DOHH2 (cell line): ENCODE data around the gene NPL.

Experiments
- H3F3A ChIP-seq: fragments of 200-600 bp; sonication (generic), shearing (Covaris generic); 2 replicates; pipeline ENCODE4 v1.6.0; 2016; ENCODE audit warnings: antibody characterized with exemption, mild to moderate bottlenecking; ENCODE audit not compliant: control insufficient read depth, insufficient read depth
- H3K27ac ChIP-seq: fragments of 200-600 bp; sonication (generic); 2 replicates; pipeline ENCODE4 v1.5.1; 2014; ENCODE audit warnings: low read depth, mild to moderate bottlenecking, low read length, moderate library complexity
- H3K27me3 ChIP-seq: fragments of 200-600 bp; sonication (generic); 2 replicates; pipeline ENCODE4 v1.6.1; 2014; ENCODE audit warnings: mild to moderate bottlenecking, low read length, mixed read lengths; ENCODE audit not compliant: control insufficient read depth
- H3K36me3 ChIP-seq: fragments of 200-600 bp; sonication (generic); 2 replicates; pipeline ENCODE4 v1.6.1; 2014; ENCODE audit warnings: mild to moderate bottlenecking, low read length, moderate library complexity, mixed read lengths; ENCODE audit not compliant: control insufficient read depth
- H3K4me1 ChIP-seq: fragments of 200-600 bp; sonication (generic); 2 replicates; pipeline ENCODE4 v1.6.1; 2014; ENCODE audit warnings: mild to moderate bottlenecking, low read length, mixed read lengths; ENCODE audit not compliant: control insufficient read depth
- H3K4me2 ChIP-seq: fragments of 200-600 bp; sonication (generic); 2 replicates; pipeline ENCODE4 v1.6.0; 2014; ENCODE audit warnings: mild to moderate bottlenecking, low read length, moderate library complexity
- H3K4me3 ChIP-seq: fragments of 200-600 bp; sonication (generic); 2 replicates; pipeline ENCODE4 v1.5.1; 2014; ENCODE audit warnings: mild to moderate bottlenecking, low read length, mixed read lengths
- H3K79me2 ChIP-seq: fragments of 200-600 bp; sonication (generic); 2 replicates; pipeline ENCODE4 v1.6.1; 2014; ENCODE audit warnings: mild to moderate bottlenecking, low read length, mixed read lengths; ENCODE audit not compliant: control insufficient read depth
- H3K9me2 ChIP-seq: fragments of 200-600 bp; sonication (generic); replicated peaks from 2 replicates; pipeline ENCODE4 v1.6.1; 2014; ENCODE audit warnings: mild to moderate bottlenecking, low read length, mixed read lengths; ENCODE audit not compliant: control insufficient read depth
- H3K9me3 ChIP-seq: fragments of 200-600 bp; sonication (generic); 2 replicates; pipeline ENCODE4 v1.6.1; 2014; ENCODE audit warnings: antibody characterized with exemption, low read length, mixed read lengths; ENCODE audit not compliant: control insufficient read depth, insufficient read depth
- H4K20me1 ChIP-seq: fragments of 200-600 bp; sonication (generic); 2 replicates; pipeline ENCODE4 v1.6.0; 2014; ENCODE audit warnings: low read depth, mild to moderate bottlenecking, antibody characterized with exemption, low read length, moderate library complexity; ENCODE audit not compliant: control insufficient read depth, insufficient read depth
- EZH2phosphoT487 ChIP-seq: fragments of 200-600 bp; sonication (generic); IDR thresholded peaks from 2 replicates; pipeline ENCODE4 v1.6.1; 2017; ENCODE audit warnings: borderline replicate concordance, mild to moderate bottlenecking, antibody characterized with exemption, low read length, moderate library complexity, mixed read lengths
- TF ChIP-seq, protein P1 (sequence below): fragments of 200-600 bp; sonication (generic); IDR thresholded peaks from one replicate; pipeline ENCODE4 v1.5.1; 2014; ENCODE audit warnings: antibody characterized with exemption, mild to moderate bottlenecking, low read depth, low read length; ENCODE audit not compliant: poor library complexity, severe bottlenecking

Gene NPL

DNA sequence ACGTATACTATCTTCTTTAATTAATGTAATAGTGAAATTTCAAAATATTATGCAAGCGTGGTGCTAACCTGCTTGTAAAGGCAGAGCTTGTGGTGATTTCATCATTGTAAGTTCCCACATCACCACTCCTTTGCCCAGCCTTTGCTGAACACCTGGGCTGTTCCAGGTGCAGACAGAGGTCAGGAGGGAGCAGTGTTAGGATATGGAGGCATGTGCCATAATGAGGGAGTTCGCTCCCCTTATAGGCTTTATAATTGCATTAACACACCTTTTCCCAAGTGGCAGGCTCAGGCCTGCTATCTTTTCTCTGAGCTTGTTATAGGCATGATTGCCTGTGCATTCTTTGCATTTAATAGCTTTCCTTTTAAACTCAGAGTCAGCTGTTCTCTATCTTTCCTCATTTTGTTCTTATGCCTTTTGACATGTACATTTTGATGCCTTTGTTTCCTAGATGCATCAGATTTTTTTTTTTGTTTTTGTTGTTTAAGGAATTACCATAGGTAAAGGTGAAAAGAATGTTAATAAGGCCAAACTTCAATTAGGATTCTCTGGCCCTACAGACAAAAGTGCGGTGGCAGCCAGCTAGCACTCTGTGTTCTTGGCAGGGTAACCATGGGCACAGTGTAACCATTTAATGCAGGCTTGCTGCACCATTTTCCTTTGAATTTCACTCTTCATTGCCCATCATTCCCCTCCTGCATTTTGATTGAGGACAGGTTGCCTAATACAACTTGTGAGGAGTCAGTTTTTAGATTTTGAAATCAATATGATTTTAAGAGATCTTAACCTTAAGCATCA lies 12.6 kb downstream of the NPL start:
- no peaks in the 10 kb centered on the region for H3K4me1 ChIP-seq
- no peak overlapping the region for H3K4me2 ChIP-seq
- H3K9me3 ChIP-seq, result no peaks in the 10 kb centered on the region
- no peaks in the 10 kb centered on the region for H3K36me3 ChIP-seq
- no peaks in the 10 kb centered on the region for H3K79me2 ChIP-seq
- H3K27me3 ChIP-seq, result no peaks in the 10 kb centered on the region
- no peaks in the 10 kb centered on the region for H3F3A ChIP-seq
- H3K27ac ChIP-seq, result no peak overlapping the region
- no peak for TF ChIP-seq EZH2phosphoT487
- TF ChIP-seq, protein P1, sequence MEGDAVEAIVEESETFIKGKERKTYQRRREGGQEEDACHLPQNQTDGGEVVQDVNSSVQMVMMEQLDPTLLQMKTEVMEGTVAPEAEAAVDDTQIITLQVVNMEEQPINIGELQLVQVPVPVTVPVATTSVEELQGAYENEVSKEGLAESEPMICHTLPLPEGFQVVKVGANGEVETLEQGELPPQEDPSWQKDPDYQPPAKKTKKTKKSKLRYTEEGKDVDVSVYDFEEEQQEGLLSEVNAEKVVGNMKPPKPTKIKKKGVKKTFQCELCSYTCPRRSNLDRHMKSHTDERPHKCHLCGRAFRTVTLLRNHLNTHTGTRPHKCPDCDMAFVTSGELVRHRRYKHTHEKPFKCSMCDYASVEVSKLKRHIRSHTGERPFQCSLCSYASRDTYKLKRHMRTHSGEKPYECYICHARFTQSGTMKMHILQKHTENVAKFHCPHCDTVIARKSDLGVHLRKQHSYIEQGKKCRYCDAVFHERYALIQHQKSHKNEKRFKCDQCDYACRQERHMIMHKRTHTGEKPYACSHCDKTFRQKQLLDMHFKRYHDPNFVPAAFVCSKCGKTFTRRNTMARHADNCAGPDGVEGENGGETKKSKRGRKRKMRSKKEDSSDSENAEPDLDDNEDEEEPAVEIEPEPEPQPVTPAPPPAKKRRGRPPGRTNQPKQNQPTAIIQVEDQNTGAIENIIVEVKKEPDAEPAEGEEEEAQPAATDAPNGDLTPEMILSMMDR, result no peak
- H3K4me3 ChIP-seq, result no peak overlapping the region
- no peaks in the 10 kb centered on the region for H4K20me1 ChIP-seq
- H3K9me2 ChIP-seq, result no peaks in the 10 kb centered on the region

DNA sequence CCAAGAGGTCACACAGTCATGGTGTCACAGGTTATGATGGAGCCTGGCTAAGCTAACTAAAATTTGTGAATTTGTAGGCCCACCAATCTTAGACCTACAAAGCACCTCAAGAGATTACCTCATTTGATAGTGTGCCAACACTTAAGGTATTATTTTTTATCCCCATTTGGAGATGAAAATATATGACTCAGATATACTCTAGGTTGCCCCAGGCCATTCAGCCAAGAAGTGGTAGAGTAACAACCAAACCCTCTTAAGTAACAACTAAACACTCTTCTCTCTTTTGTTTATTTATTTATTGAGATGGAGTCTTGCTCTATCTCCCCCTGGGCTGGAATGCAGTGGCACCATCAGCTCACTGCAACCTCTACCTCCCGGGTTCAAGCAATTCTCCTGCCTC lies 14.3 kb downstream of the NPL start:
- Histone ChIP-seq H3K27ac (no peak overlapping the region), H3F3A (no peaks in the 10 kb centered on the region), H3K27me3 (no peaks in the 10 kb centered on the region), H3K9me2 (no peaks in the 10 kb centered on the region), H3K4me2 (no peak overlapping the region), H4K20me1 (no peaks in the 10 kb centered on the region), H3K9me3 (no peaks in the 10 kb centered on the region), H3K4me3 (no peak overlapping the region), H3K4me1 (no peaks in the 10 kb centered on the region), H3K36me3 (no peaks in the 10 kb centered on the region), H3K79me2 (no peaks in the 10 kb centered on the region)
- TF ChIP-seq, protein P1, result no peak
- TF ChIP-seq EZH2phosphoT487, result no peak

DNA sequence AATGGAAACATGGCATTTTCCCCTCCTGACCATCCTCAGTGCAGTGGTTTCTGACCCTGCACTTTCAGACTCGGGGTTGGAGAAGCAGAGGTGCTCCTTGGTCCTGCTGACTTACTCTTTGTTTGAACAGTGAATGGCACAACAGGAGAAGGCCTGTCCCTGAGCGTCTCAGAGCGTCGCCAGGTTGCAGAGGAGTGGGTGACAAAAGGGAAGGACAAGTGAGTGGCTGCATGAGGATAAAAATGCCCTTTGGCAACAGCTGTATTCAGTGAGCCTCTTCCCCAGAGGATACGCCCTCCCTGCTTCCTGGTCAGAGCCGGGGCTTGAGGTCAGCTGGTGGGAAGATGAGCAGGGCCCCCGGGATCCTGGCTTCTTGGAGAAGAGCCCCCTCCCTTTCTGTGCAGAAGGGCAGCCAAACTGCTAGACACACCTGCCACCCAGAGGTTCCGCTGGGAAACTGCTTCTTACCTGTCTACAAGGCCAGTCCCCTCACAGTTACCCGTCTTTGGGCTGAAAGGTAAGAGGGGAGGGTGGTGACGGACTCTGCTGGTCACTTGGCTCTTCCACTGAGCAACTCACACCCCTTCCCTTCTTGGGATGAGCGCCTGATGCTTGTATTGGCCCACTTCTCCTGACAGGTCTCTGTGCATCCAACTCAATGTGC lies 16.6 kb downstream of the NPL start:
- no peak overlapping the region for H3K4me3 ChIP-seq
- H3K4me2 ChIP-seq, result no peak overlapping the region
- no peaks in the 10 kb centered on the region for H3K9me3 ChIP-seq
- H3K27me3 ChIP-seq, result no peaks in the 10 kb centered on the region
- no peak overlapping the region for H3K27ac ChIP-seq
- H3K36me3 ChIP-seq, result no peaks in the 10 kb centered on the region
- H3K79me2 ChIP-seq, result no peaks in the 10 kb centered on the region
- no peaks in the 10 kb centered on the region for H3K9me2 ChIP-seq
- no peaks in the 10 kb centered on the region for H3F3A ChIP-seq
- H4K20me1 ChIP-seq, result no peaks in the 10 kb centered on the region
- no peaks in the 10 kb centered on the region for H3K4me1 ChIP-seq
- TF ChIP-seq, protein P1, result peak; percentile 49
- TF ChIP-seq EZH2phosphoT487, result no peak
